Mesendoderm (in vitro differentiated cells): Measurements from ENCODE around the gene CNGB1.
"Not testable (repeated sequence)": the region's sequence is repeated elsewhere in the genome, so short reads cannot be mapped to it uniquely, and the experiment has no call there.

Experiments
- DNase-seq: peaks from one replicate; pipeline ENCODE4 v3.0.0; 2013
- H2AK5ac ChIP-seq: 2 replicates; pipeline ENCODE4 v1.6.1; 2013; ENCODE audit warnings: low read length, inconsistent platforms
- H2BK120ac ChIP-seq: 2 replicates; pipeline ENCODE4 v1.6.1; 2013; ENCODE audit warnings: low read depth, mild to moderate bottlenecking, low read length, moderate library complexity, mixed read lengths
- H2BK15ac ChIP-seq: replicated peaks from 2 replicates; pipeline ENCODE4 v1.6.1; 2013; ENCODE audit warnings: low read depth, mild to moderate bottlenecking, moderate library complexity
- H2BK5ac ChIP-seq: 2 replicates; pipeline ENCODE4 v1.6.1; 2013; ENCODE audit warnings: low read length, inconsistent platforms
- H3K18ac ChIP-seq: 2 replicates; pipeline ENCODE4 v1.6.1; 2013; ENCODE audit warnings: mild to moderate bottlenecking, low read length, mixed read lengths
- H3K23ac ChIP-seq: one replicate; pipeline ENCODE4 v1.6.1; 2013; ENCODE audit warnings: low read length
- H3K27ac ChIP-seq: 2 replicates; pipeline ENCODE4 v1.5.1; 2013; ENCODE audit warnings: low read depth, mild to moderate bottlenecking, inconsistent platforms, low read length, moderate library complexity
- H3K27me3 ChIP-seq: 2 replicates; pipeline ENCODE4 v1.6.1; 2013; ENCODE audit warnings: low read length, control low read depth, mild to moderate bottlenecking, inconsistent platforms; ENCODE audit not compliant: insufficient read depth, poor library complexity
- H3K36me3 ChIP-seq: 2 replicates; pipeline ENCODE4 v1.6.1; 2013; ENCODE audit warnings: low read length, inconsistent platforms; ENCODE audit not compliant: control insufficient read depth, insufficient read depth
- H3K4ac ChIP-seq: one replicate; pipeline ENCODE4 v1.6.1; 2013; ENCODE audit warnings: low read depth, mild to moderate bottlenecking, low read length, moderate library complexity
- H3K4me1 ChIP-seq: 2 replicates; pipeline ENCODE4 v1.6.1; 2013; ENCODE audit warnings: low read depth, low read length, inconsistent platforms; ENCODE audit not compliant: control insufficient read depth
- H3K4me2 ChIP-seq: 2 replicates; pipeline ENCODE4 v1.6.1; 2013; ENCODE audit warnings: low read length
- H3K4me3 ChIP-seq: 2 replicates; pipeline ENCODE4 v1.5.1; 2013; ENCODE audit warnings: mild to moderate bottlenecking, low read length
- H3K56ac ChIP-seq: one replicate; pipeline ENCODE4 v1.6.1; 2013; ENCODE audit warnings: low read length
- H3K79me1 ChIP-seq: 2 replicates; pipeline ENCODE4 v1.6.1; 2013; ENCODE audit warnings: low read length, inconsistent platforms
- H3K79me2 ChIP-seq: 2 replicates; pipeline ENCODE4 v1.6.1; 2013; ENCODE audit warnings: mild to moderate bottlenecking, low read length; ENCODE audit not compliant: control insufficient read depth, insufficient read depth
- H3K9ac ChIP-seq: 2 replicates; pipeline ENCODE4 v1.6.1; 2013; ENCODE audit warnings: low read length, inconsistent platforms
- H4K5ac ChIP-seq: one replicate; pipeline ENCODE4 v1.6.1; 2013; ENCODE audit warnings: low read length
- H4K8ac ChIP-seq: one replicate; pipeline ENCODE4 v1.6.1; 2013; ENCODE audit warnings: low read depth, mild to moderate bottlenecking, control low read depth, low read length, moderate library complexity
- WGBS: extraction: QIAGEN DNeasy Blood & Tissue Kit; methylation state at CpG from one replicate; pipeline ENCODE4 v1.1.7; 2013; ENCODE audit warnings: low lambda C conversion rate, missing lambda C conversion rate; ENCODE audit not compliant: insufficient coverage; ENCODE audit errors: extremely low coverage; 5-methylcytosine and 5-hydroxymethylcytosine counted together

The CNGB1 gene

GRCh38 chr16:58012481-58012880, 41.6 kb upstream of the CNGB1 start:
- Histone ChIP-seq H2AK5ac (peak overlapping the region; percentile 78), H4K8ac (no peak overlapping the region), H3K79me1 (peaks cover 3% of the 10 kb centered on the region), H2BK120ac (no peak overlapping the region), H3K4me3 (no peak overlapping the region), H3K4me1 (peaks cover 28% of the 10 kb centered on the region), H3K4me2 (no peak overlapping the region), H3K79me2 (no peaks in the 10 kb centered on the region), H3K27ac (peak overlapping the region; percentile 89), H2BK15ac (no peak overlapping the region), H3K36me3 (peaks cover 3% of the 10 kb centered on the region), H3K9ac (peak overlapping the region; percentile 42), H3K23ac (no peak overlapping the region), H3K18ac (no peak overlapping the region), H3K4ac (no peak overlapping the region), H3K27me3 (no peaks in the 10 kb centered on the region), H2BK5ac (peak overlapping the region; percentile 98), H4K5ac (no peak overlapping the region), H3K56ac (peak overlapping the region; percentile 80)
- no CpG with 5 or more reads among the region's 9 CpGs for WGBS
- DNase-seq: peak; percentile 86

- H3K56ac ChIP-seq: peak overlapping the region; percentile 80
- peak overlapping the region; percentile 98 for H2BK5ac ChIP-seq
- H4K8ac ChIP-seq: peak overlapping the region; percentile 87
- no peak overlapping the region for H3K4me3 ChIP-seq
- peak overlapping the region; percentile 31 for H3K23ac ChIP-seq
- peak overlapping the region; percentile 83 for H2BK120ac ChIP-seq
- H3K4me2 ChIP-seq: no peak overlapping the region
- peaks cover 3% of the 10 kb centered on the region for H3K79me1 ChIP-seq
- H3K18ac ChIP-seq: peak overlapping the region; percentile 91
- peak overlapping the region; percentile 38 for H3K9ac ChIP-seq
- H3K36me3 ChIP-seq: peaks cover 3% of the 10 kb centered on the region
- H2BK15ac ChIP-seq: no peak overlapping the region
- H3K27ac ChIP-seq: peak overlapping the region; percentile 89
- peak; percentile 92 for DNase-seq
- H3K79me2 ChIP-seq: no peaks in the 10 kb centered on the region
- H3K27me3 ChIP-seq: no peaks in the 10 kb centered on the region
- H4K5ac ChIP-seq: peak overlapping the region; percentile 50
- H3K4ac ChIP-seq: peak overlapping the region; percentile 92
- peak overlapping the region; percentile 98 for H2AK5ac ChIP-seq
- WGBS: no CpG with 5 or more reads among the region's 3 CpGs
- peaks cover 28% of the 10 kb centered on the region for H3K4me1 ChIP-seq
Measured at GRCh38 chr16:58011652-58012051, 40.7 kb upstream of the CNGB1 start.

- no peak overlapping the region for H3K23ac ChIP-seq
- no CpG with 5 or more reads among the region's 3 CpGs for WGBS
- no peak overlapping the region for H2AK5ac ChIP-seq
- H3K27me3 ChIP-seq: no peaks in the 10 kb centered on the region
- no peak overlapping the region for H3K4me2 ChIP-seq
- H3K56ac ChIP-seq: peak overlapping the region; percentile 90
- peak overlapping the region; percentile 93 for H2BK120ac ChIP-seq
- no peaks in the 10 kb centered on the region for H3K79me2 ChIP-seq
- H3K18ac ChIP-seq: peak overlapping the region; percentile 91
- peak overlapping the region; percentile 92 for H2BK5ac ChIP-seq
- H3K79me1 ChIP-seq: peaks cover 3% of the 10 kb centered on the region
- H3K4ac ChIP-seq: peak overlapping the region; percentile 99
- peaks cover 3% of the 10 kb centered on the region for H3K36me3 ChIP-seq
- peaks cover 28% of the 10 kb centered on the region for H3K4me1 ChIP-seq
- DNase-seq: peak; percentile 98
- H4K5ac ChIP-seq: no peak overlapping the region
- no peak overlapping the region for H2BK15ac ChIP-seq
- no peak overlapping the region for H3K4me3 ChIP-seq
- H3K9ac ChIP-seq: no peak overlapping the region
- peak overlapping the region; percentile 94 for H3K27ac ChIP-seq
- H4K8ac ChIP-seq: no peak overlapping the region
Measured at GRCh38 chr16:58010886-58011285, 40.0 kb upstream of the CNGB1 start.

GRCh38 chr16:58009856-58010416, 39.0 kb upstream of the CNGB1 start:
- Histone ChIP-seq H4K8ac (no peak overlapping the region), H2BK15ac (no peak overlapping the region), H2BK120ac (peak overlapping the region; percentile 93), H3K4me3 (no peak overlapping the region), H3K4me1 (peaks cover 28% of the 10 kb centered on the region), H3K79me2 (no peaks in the 10 kb centered on the region), H2AK5ac (peak overlapping the region; percentile 80), H3K79me1 (peaks cover 3% of the 10 kb centered on the region), H3K27me3 (no peaks in the 10 kb centered on the region), H3K4me2 (no peak overlapping the region), H3K56ac (peak overlapping the region; percentile 90), H2BK5ac (peak overlapping the region; percentile 92), H3K4ac (peak overlapping the region; percentile 99), H4K5ac (no peak overlapping the region), H3K23ac (no peak overlapping the region), H3K18ac (peak overlapping the region; percentile 5), H3K9ac (peak overlapping the region; percentile 38), H3K27ac (peak overlapping the region; percentile 94), H3K36me3 (peaks cover 3% of the 10 kb centered on the region)
- peak; percentile 59 for DNase-seq
- no CpG with 5 or more reads among the region's 11 CpGs for WGBS

- not testable (repeated sequence) for H3K18ac ChIP-seq, H3K4me2 ChIP-seq, H3K36me3 ChIP-seq, H3K4me1 ChIP-seq, H3K79me1 ChIP-seq, H2BK5ac ChIP-seq, H4K5ac ChIP-seq, H3K27me3 ChIP-seq, H3K79me2 ChIP-seq, H2BK15ac ChIP-seq, H3K4me3 ChIP-seq, H2AK5ac ChIP-seq, DNase-seq, H3K9ac ChIP-seq, H3K4ac ChIP-seq, H4K8ac ChIP-seq, H2BK120ac ChIP-seq, H3K56ac ChIP-seq, H3K27ac ChIP-seq, H3K23ac ChIP-seq
- no CpG with 5 or more reads among the region's 12 CpGs for WGBS
Measured at GRCh38 chr16:58004736-58005135, 33.8 kb upstream of the CNGB1 start.

- Histone ChIP-seq H4K8ac (no peak overlapping the region), H3K4ac (no peak overlapping the region), H3K79me1 (peaks cover 10% of the 10 kb centered on the region), H3K56ac (no peak overlapping the region), H2BK5ac (no peak overlapping the region), H3K9ac (no peak overlapping the region), H3K23ac (no peak overlapping the region), H3K27ac (no peak overlapping the region), H3K4me2 (no peak overlapping the region), H2BK15ac (no peak overlapping the region), H3K4me1 (peaks cover 16% of the 10 kb centered on the region), H3K27me3 (no peaks in the 10 kb centered on the region), H3K4me3 (no peak overlapping the region), H2BK120ac (no peak overlapping the region), H3K36me3 (no peaks in the 10 kb centered on the region), H3K18ac (no peak overlapping the region), H4K5ac (no peak overlapping the region), H3K79me2 (peaks cover 5% of the 10 kb centered on the region), H2AK5ac (no peak overlapping the region)
- WGBS: no CpG with 5 or more reads among the region's 5 CpGs
- no peak for DNase-seq
Measured at GRCh38 chr16:58002936-58003335, 32.0 kb upstream of the CNGB1 start.
